Measurements from ENCODE around the gene NAPB.

The NAPB gene

DNA sequence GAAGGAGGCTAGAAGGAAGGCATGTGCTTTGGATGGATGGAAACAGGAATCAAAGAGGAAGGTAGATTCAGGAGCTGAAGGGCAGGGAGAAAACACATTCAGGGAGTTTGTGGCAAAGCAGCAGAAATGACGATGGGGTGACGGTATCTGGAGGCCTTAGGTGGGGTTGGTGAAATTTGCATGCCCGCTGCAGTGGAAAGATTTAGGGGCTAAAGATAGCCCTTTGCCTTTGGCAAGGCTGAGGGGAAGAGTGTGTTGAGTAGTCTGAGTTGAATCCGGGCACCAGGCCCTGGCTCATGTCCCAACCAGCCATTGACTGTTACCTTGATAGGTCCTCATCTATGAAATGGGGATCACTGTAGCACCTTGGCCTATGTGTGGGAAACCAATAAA is 58.0 kb downstream of the NAPB start:
- Histone ChIP-seq H2AFZ (ENCODE audit: low read length) (no peak overlapping the region), H3K9me2 (replicated peaks; ENCODE audit: low read depth, low read length) (no peaks in the 10 kb centered on the region), H3K9me3 (ENCODE audit: insufficient read depth, low read depth, low read length) (no peaks in the 10 kb centered on the region), H4K20me1 (ENCODE audit: insufficient read depth, low read length, poor library complexity, severe bottlenecking) (peaks cover 48% of the 10 kb centered on the region), H3K36me3 (ENCODE audit: insufficient read depth, low read length) (0 out of 2 replicates have a peak, but pooled peaks cover under 1% of the 10 kb centered on the region), H3K9ac (ENCODE audit: low read depth, low read length, poor library complexity, severe bottlenecking) (peak overlapping the region; percentile 80), H3K27me3 (ENCODE audit: insufficient read depth, low read length, poor library complexity, severe bottlenecking) (no peaks in the 10 kb centered on the region), H3K4me3 (ENCODE audit: low read length, poor library complexity, severe bottlenecking) (peak overlapping the region; percentile 89), H3F3A (ENCODE audit: low read depth) (no peaks in the 10 kb centered on the region), H3K4me2 (ENCODE audit: low read depth, low read length, poor library complexity, severe bottlenecking) (peak overlapping the region; percentile 94), H3K4me1 (ENCODE audit: insufficient read depth, low read length, poor library complexity, severe bottlenecking) (peaks cover 64% of the 10 kb centered on the region), H3K79me2 (ENCODE audit: insufficient read depth, low read length) (peaks cover 69% of the 10 kb centered on the region)
- no peak for TF ChIP-seq CTCF (conservative IDR thresholded peaks at IDR 0.05; ENCODE audit: low read length)
- no peak for TF ChIP-seq EZH2phosphoT487 (IDR thresholded peaks at IDR 0.05; ENCODE audit: borderline replicate concordance)

- H4K20me1 ChIP-seq (ENCODE audit: insufficient read depth, low read length, poor library complexity, severe bottlenecking) = peaks cover 42% of the 10 kb centered on the region
- H3K4me3 ChIP-seq (ENCODE audit: low read length, poor library complexity, severe bottlenecking) = peak overlapping the region; percentile 89
Observed at GRCh38 chr20:23362392-23363256, 58.7 kb downstream of the NAPB start.

More at GRCh38 chr20:23362392-23363256, 58.7 kb downstream of the NAPB start:
- Histone ChIP-seq H3F3A (ENCODE audit: low read depth) (no peaks in the 10 kb centered on the region), H3K36me3 (ENCODE audit: insufficient read depth, low read length) (no peaks in the 10 kb centered on the region), H3K4me1 (ENCODE audit: insufficient read depth, low read length, poor library complexity, severe bottlenecking) (peaks cover 58% of the 10 kb centered on the region), H3K9ac (ENCODE audit: low read depth, low read length, poor library complexity, severe bottlenecking) (peak overlapping the region; percentile 80), H3K9me3 (ENCODE audit: insufficient read depth, low read depth, low read length) (no peaks in the 10 kb centered on the region), H2AFZ (ENCODE audit: low read length) (peak overlapping the region; percentile 67), H3K79me2 (ENCODE audit: insufficient read depth, low read length) (peaks cover 62% of the 10 kb centered on the region), H3K9me2 (replicated peaks; ENCODE audit: low read depth, low read length) (no peaks in the 10 kb centered on the region), H3K4me2 (ENCODE audit: low read depth, low read length, poor library complexity, severe bottlenecking) (peak overlapping the region; percentile 94), H3K27me3 (ENCODE audit: insufficient read depth, low read length, poor library complexity, severe bottlenecking) (no peaks in the 10 kb centered on the region)
- TF ChIP-seq EZH2phosphoT487 (IDR thresholded peaks at IDR 0.05; ENCODE audit: borderline replicate concordance) = no peak
- TF ChIP-seq CTCF (conservative IDR thresholded peaks at IDR 0.05; ENCODE audit: low read length) = no peak
